IMR-90 (cell line): ENCODE results near the gene FABP7. TPM values are rescaled to one million over a fixed set of nuclear protein-coding genes. Genes with fewer than 3 reads are reported as not detected.

Source experiments
- ATAC-seq: fragments of 200-7000 bp; cut with Tn5 transposase; 2 replicates; pipeline ENCODE4 v1.9.1; 2020; ENCODE audit warnings: low read depth, mild to moderate bottlenecking, moderate library complexity
- BruUV-seq: library from RNA; stranded (reverse); fragments of 400-500 nt; replicated peaks from 2 replicates; lab custom pipeline; 2021; lab: Mats Ljungman, UMichigan
- CTCF ChIA-PET: fragments of 300-600 bp; formaldehyde crosslinking; extraction: SDS; loops from one replicate; lab custom pipeline; 2021; ENCODE audit warnings: antibody characterized with exemption; lab: Yijun Ruan, JAX
- POLR2A ChIA-PET: fragments of 300-600 bp; sonication (Branson Sonifier 250); formaldehyde crosslinking; loops from one replicate; lab custom pipeline; 2022; ENCODE audit warnings: antibody characterized with exemption; ENCODE audit not compliant: unreplicated experiment; lab: Charles Lee
- DNase-seq: peaks from one replicate; pipeline ENCODE4 v3.0.0; 2013
- H2AFZ ChIP-seq: replicated peaks from 2 replicates; pipeline ENCODE3; 2013; ENCODE audit warnings: low read length, mild to moderate bottlenecking; ENCODE audit not compliant: poor library complexity
- H2AK5ac ChIP-seq: 2 replicates; pipeline ENCODE4 v1.6.1; 2013; ENCODE audit warnings: low read depth, low read length, inconsistent platforms
- H2AK9ac ChIP-seq: replicated peaks from 2 replicates; pipeline ENCODE3; 2013; ENCODE audit warnings: mild to moderate bottlenecking, low read depth, low read length, moderate library complexity; ENCODE audit not compliant: poor library complexity
- H2BK120ac ChIP-seq: 2 replicates; pipeline ENCODE4 v1.6.1; 2013; ENCODE audit warnings: low read depth, low read length, inconsistent platforms
- H2BK15ac ChIP-seq: 3 replicates; pipeline ENCODE4 v1.6.1; 2013; ENCODE audit warnings: low read depth, low read length, inconsistent platforms
- H2BK20ac ChIP-seq: 2 replicates; pipeline ENCODE4 v1.6.1; 2013; ENCODE audit warnings: low read depth, mild to moderate bottlenecking, inconsistent platforms, low read length, moderate library complexity
- H2BK5ac ChIP-seq: 2 replicates; pipeline ENCODE4 v1.6.1; 2013; ENCODE audit warnings: mild to moderate bottlenecking, low read depth, low read length, inconsistent platforms; ENCODE audit not compliant: poor library complexity, severe bottlenecking
- H3K14ac ChIP-seq: replicated peaks from 2 replicates; pipeline ENCODE4 v1.6.1; 2013; ENCODE audit warnings: low read depth, low read length, inconsistent platforms
- H3K18ac ChIP-seq: 2 replicates; pipeline ENCODE4 v1.6.1; 2013; ENCODE audit warnings: low read depth, low read length, control low read depth
- H3K23ac ChIP-seq: 2 replicates; pipeline ENCODE4 v1.6.1; 2013; ENCODE audit warnings: low read depth, low read length, inconsistent platforms
- H3K27ac ChIP-seq: 2 replicates; pipeline ENCODE4 v1.5.1; 2013; ENCODE audit warnings: mild to moderate bottlenecking, control low read depth, low read length; ENCODE audit not compliant: insufficient read depth
- H3K27me3 ChIP-seq: 2 replicates; pipeline ENCODE4 v1.6.1; 2013; ENCODE audit warnings: low read length; ENCODE audit not compliant: control insufficient read depth, insufficient read depth
- H3K36me3 ChIP-seq: 2 replicates; pipeline ENCODE4 v1.6.1; 2013; ENCODE audit warnings: low read length, mixed read lengths; ENCODE audit not compliant: control insufficient read depth, insufficient read depth
- H3K4ac ChIP-seq: 2 replicates; pipeline ENCODE4 v1.6.1; 2013; ENCODE audit warnings: low read depth, low read length, inconsistent platforms
- H3K4me1 ChIP-seq: 2 replicates; pipeline ENCODE4 v1.6.1; 2013; ENCODE audit warnings: low read length, mixed read lengths; ENCODE audit not compliant: control insufficient read depth, insufficient read depth
- H3K4me2 ChIP-seq: 2 replicates; pipeline ENCODE4 v1.6.1; 2013; ENCODE audit warnings: low read depth, mild to moderate bottlenecking, control low read depth, low read length, moderate library complexity
- H3K4me3 ChIP-seq: 2 replicates; pipeline ENCODE4 v1.5.1; 2013; ENCODE audit warnings: low read depth, mild to moderate bottlenecking, control low read depth, low read length, moderate library complexity; ENCODE audit not compliant: insufficient read depth
- H3K56ac ChIP-seq: 2 replicates; pipeline ENCODE4 v1.6.1; 2013; ENCODE audit warnings: low read length, inconsistent platforms; ENCODE audit not compliant: insufficient read depth; ENCODE audit errors: extremely low read depth
- H3K79me1 ChIP-seq, 2 experiments: 2 replicates each; pipeline ENCODE4 v1.6.1; 2013; ENCODE audit warnings: low read length in 2 of 2, inconsistent platforms in 1 of 2, low read depth in 1 of 2
- H3K9ac ChIP-seq: 2 replicates; pipeline ENCODE4 v1.6.1; 2013; ENCODE audit warnings: low read depth, low read length, control low read depth
- H3K9me1 ChIP-seq: 2 replicates; pipeline ENCODE4 v1.6.1; 2013; ENCODE audit warnings: low read length, inconsistent platforms; ENCODE audit not compliant: insufficient read depth
- H3K9me3 ChIP-seq: 2 replicates; pipeline ENCODE4 v1.6.1; 2013; ENCODE audit warnings: low read length; ENCODE audit not compliant: control insufficient read depth, insufficient read depth
- H4K20me1 ChIP-seq: 2 replicates; pipeline ENCODE4 v1.6.1; 2013; ENCODE audit warnings: low read length, inconsistent platforms; ENCODE audit not compliant: insufficient read depth
- H4K5ac ChIP-seq: 2 replicates; pipeline ENCODE4 v1.6.1; 2013; ENCODE audit warnings: mild to moderate bottlenecking, low read depth, low read length, control low read depth
- H4K8ac ChIP-seq, 2 experiments: 2 replicates each; pipeline ENCODE4 v1.6.1; 2013; ENCODE audit warnings: low read depth in 2 of 2, low read length in 2 of 2, control low read depth in 1 of 2, inconsistent platforms in 1 of 2
- H4K91ac ChIP-seq: 2 replicates; pipeline ENCODE4 v1.6.1; 2013; ENCODE audit warnings: low read depth, low read length, inconsistent platforms; ENCODE audit not compliant: insufficient read depth
- BHLHE40 ChIP-seq: fragments of 150-350 bp; IDR thresholded peaks from 2 replicates; pipeline ENCODE4 v1.6.1; 2016; ENCODE audit warnings: mild to moderate bottlenecking, low read depth, low read length
- CEBPB ChIP-seq: IDR thresholded peaks from 2 replicates; pipeline ENCODE4 v1.6.1; 2012; ENCODE audit warnings: low read depth, low read length, improper control_type of control experiment
- CHD1 ChIP-seq: IDR thresholded peaks from 2 replicates; pipeline ENCODE4 v1.6.1; 2012; ENCODE audit warnings: low read depth, low read length, improper control_type of control experiment
- CTCF ChIP-seq: conservative IDR thresholded peaks from 2 replicates; pipeline ENCODE4 v1.5.1; 2012; ENCODE audit warnings: mild to moderate bottlenecking, low read depth, low read length, improper control_type of control experiment
- ELK1 ChIP-seq: fragments of 150-350 bp; IDR thresholded peaks from 2 replicates; pipeline ENCODE4 v1.6.1; 2016; ENCODE audit warnings: low read depth, mild to moderate bottlenecking, low read length, moderate library complexity, borderline replicate concordance
- FOS ChIP-seq: fragments of 150-350 bp; IDR thresholded peaks from 2 replicates; pipeline ENCODE4 v1.6.1; 2016; ENCODE audit warnings: low read depth, low read length
- MAFK ChIP-seq: IDR thresholded peaks from 2 replicates; pipeline ENCODE4 v1.6.1; 2012; ENCODE audit warnings: low read depth, low read length, improper control_type of control experiment
- MAZ ChIP-seq: IDR thresholded peaks from 2 replicates; pipeline ENCODE4 v1.6.1; 2012; ENCODE audit warnings: low read depth, mild to moderate bottlenecking, low read length, improper control_type of control experiment, moderate library complexity, borderline replicate concordance
- MXI1 ChIP-seq: IDR thresholded peaks from 2 replicates; pipeline ENCODE4 v1.6.1; 2012; ENCODE audit warnings: low read depth, mild to moderate bottlenecking, low read length, moderate library complexity, borderline replicate concordance
- NFE2L2 ChIP-seq: fragments of 150-350 bp; IDR thresholded peaks from 2 replicates; pipeline ENCODE4 v1.6.1; 2016; ENCODE audit warnings: low read depth, mild to moderate bottlenecking, low read length
- POLR2A ChIP-seq: IDR thresholded peaks from 2 replicates; pipeline ENCODE4 v1.6.1; 2012; ENCODE audit warnings: mild to moderate bottlenecking, low read depth, low read length
- RAD21 ChIP-seq: IDR thresholded peaks from 2 replicates; pipeline ENCODE4 v1.6.1; 2012; ENCODE audit warnings: low read length, improper control_type of control experiment
- RCOR1 ChIP-seq: IDR thresholded peaks from 2 replicates; pipeline ENCODE4 v1.6.1; 2012; ENCODE audit warnings: mild to moderate bottlenecking, low read length, improper control_type of control experiment; ENCODE audit not compliant: insufficient replicate concordance
- RFX5 ChIP-seq: IDR thresholded peaks from 2 replicates; pipeline ENCODE4 v1.8.0; 2012; ENCODE audit warnings: low read depth, mild to moderate bottlenecking, low read length, moderate library complexity
- SMC3 ChIP-seq: fragments of 150-350 bp; IDR thresholded peaks from 2 replicates; pipeline ENCODE4 v1.6.1; 2016; ENCODE audit warnings: low read depth, mild to moderate bottlenecking, antibody characterized with exemption, low read length, moderate library complexity
- USF2 ChIP-seq: fragments of 150-350 bp; IDR thresholded peaks from 2 replicates; pipeline ENCODE4 v1.6.1; 2017; ENCODE audit warnings: mild to moderate bottlenecking, antibody characterized with exemption, low read length, low read depth
- WGBS, 2 experiments: methylation state at CpG; one replicate each; pipeline versions ENCODE4 v1.1.5 to v1.1.7; 2013; ENCODE audit warnings: missing lambda C conversion rate in 2 of 2; ENCODE audit not compliant: insufficient read length in 1 of 2; ENCODE audit errors: extremely low coverage in 2 of 2; 5-methylcytosine and 5-hydroxymethylcytosine counted together
- dilution Hi-C: fragments of 300-500 bp; cut with HindIII; formaldehyde crosslinking; loops from one replicate; pipeline ENCODE4 v1.14.3; 2018; ENCODE audit warnings: low sequenced_read_pairs; ENCODE audit not compliant: unreplicated experiment
- in situ Hi-C: fragments of 300-500 bp; cut with MboI; formaldehyde crosslinking; loops from 3 replicates; pipeline ENCODE4 v1.14.3; 2019; ENCODE audit warnings: low sequenced_read_pairs, inconsistent platforms, mixed read lengths
- intact Hi-C: fragments of 100-400 bp; cut with micrococcal nuclease; formaldehyde crosslinking; loops from 2 replicates; pipeline ENCODE4 v1.10.0; 2022
- polyA plus RNA-seq, 3 experiments: library from polyadenylated mRNA; depleted of rRNA; stranded (reverse); fragments of >200 nt; gene quantifications; 2 replicates each; pipeline ENCODE4 v1.2.3, GENCODE V29; 2012; ENCODE audit warnings: low replicate concordance in 1 of 3
- total RNA-seq: library from RNA; depleted of rRNA; stranded (reverse); fragments of >200 nt; gene quantifications from 2 replicates; pipeline ENCODE4 v1.2.3, GENCODE V29; 2012

The FABP7 gene
- total and polyA plus RNA-seq, 2 of the 4 experiments (the other 2 are of a cell fraction) = not detected

GRCh38 chr6:122788208-122788607 is 8.7 kb downstream of the FABP7 start:
- 0 out of 2 replicates have a peak overlapping the region, but pooled peaks have one; percentile 80 for H2BK120ac ChIP-seq
- H3K23ac ChIP-seq = peak overlapping the region; percentile 5; the same call in 1 of the 2 replicates
- peaks cover 1% of the 10 kb centered on the region; the same call in 1 of the 2 replicates for H3K36me3 ChIP-seq
- ChIA-PET CTCF (interaction anchor here (0.8 to 1.3 kb wide), 2 partner anchors 12 to 51 kb away, joined by 4 to 8 read pairs; no protein-coding TSS in a partner anchor), POLR2A (no interaction called here)
- H3K9ac ChIP-seq = peak overlapping the region; percentile 55; the same call in 1 of the 2 replicates
- dilution Hi-C loops = no loop called here
- TF ChIP-seq MAFK (no peak), SMC3 (no peak), RFX5 (no peak), MAZ (no peak), ELK1 (no peak), USF2 (no peak), CEBPB (no peak), CTCF (no peak), RAD21 (no peak), FOS (no peak), MXI1 (no peak), POLR2A (no peak), CHD1 (no peak), RCOR1 (no peak), NFE2L2 (no peak), BHLHE40 (no peak)
- H3K27ac ChIP-seq = peak overlapping the region; percentile 98; the same call in 1 of the 2 replicates
- intact Hi-C loops = loop anchor here (2.0 to 5.0 kb wide), 2 partner anchors 15 to 36 kb away; no protein-coding TSS in a partner anchor
- peak overlapping the region; percentile 90 for H2BK5ac ChIP-seq
- no peak overlapping the region for H2BK15ac ChIP-seq
- no TSS peak for BruUV-seq
- 0 out of 2 replicates have a peak overlapping the region, but pooled peaks have one; percentile 35 for H2BK20ac ChIP-seq
- H3K4me1 ChIP-seq = peaks cover 9% of the 10 kb centered on the region
- H3K79me1 ChIP-seq = peaks cover 4 to 27% of the 10 kb centered on the region in 2 experiments; a peak in 2 of 4 replicates
- H3K18ac ChIP-seq = peak overlapping the region; percentile 16
- no CpG with 5 or more reads among the region's 6 CpGs for WGBS, 2 experiments
- H3K4me3 ChIP-seq = no peak overlapping the region
- no peak for DNase-seq
- H2AK5ac ChIP-seq = no peak overlapping the region
- no peak overlapping the region for H2AFZ ChIP-seq
- H3K4me2 ChIP-seq = peak overlapping the region; percentile 2; the same call in 1 of the 2 replicates
- no peaks in the 10 kb centered on the region for H3K27me3 ChIP-seq
- H4K8ac ChIP-seq = no peak overlapping the region; a peak in 1 of 4 replicates
- no peaks in the 10 kb centered on the region for H3K9me1 ChIP-seq
- H4K91ac ChIP-seq = no peak overlapping the region
- peak overlapping the region; percentile 78 for H3K14ac ChIP-seq
- H3K56ac ChIP-seq = no peak overlapping the region
- ATAC-seq = no peak
- no peaks in the 10 kb centered on the region for H4K20me1 ChIP-seq
- in situ Hi-C loops = no loop called here
- no peaks in the 10 kb centered on the region for H3K9me3 ChIP-seq
- no peak overlapping the region for H2AK9ac ChIP-seq
- H4K5ac ChIP-seq = peak overlapping the region; percentile 69
- H3K4ac ChIP-seq = peak overlapping the region; percentile 29; the same call in 1 of the 2 replicates
